A673 (cell line): Measurements from ENCODE around the gene OXGR1. TPM values are rescaled to one million over a fixed set of nuclear protein-coding genes. Genes with fewer than 3 reads are reported as not detected.

Experiments used
- BruUV-seq: library from RNA; stranded (reverse); fragments of 400-500 nt; replicated peaks from 2 replicates; lab custom pipeline; 2021; lab: Mats Ljungman, UMichigan
- CTCF ChIA-PET: fragments of 300-600 bp; sonication (Branson Sonifier 250); formaldehyde crosslinking; loops from one replicate; lab custom pipeline; 2022; ENCODE audit warnings: antibody characterized with exemption; lab: Charles Lee
- POLR2A ChIA-PET: fragments of 300-600 bp; sonication (Branson Sonifier 250); formaldehyde crosslinking; loops from one replicate; lab custom pipeline; 2022; ENCODE audit warnings: antibody characterized with exemption; ENCODE audit not compliant: low non-redundant PET; lab: Charles Lee
- DNase-seq: peaks from one replicate; pipeline ENCODE4 v3.0.0-alpha.2; 2015; ENCODE audit warnings: low spot score
- H3K27ac ChIP-seq: fragments of 200-600 bp; sonication (generic); 2 replicates; pipeline ENCODE4 v1.5.1; 2016; ENCODE audit warnings: mixed run types, low read depth, mild to moderate bottlenecking, mixed read lengths, antibody characterized with exemption, low read length; ENCODE audit not compliant: poor library complexity, severe bottlenecking
- H3K27me3 ChIP-seq: fragments of 200-600 bp; sonication (generic); replicated peaks from 2 replicates; pipeline ENCODE4 v1.6.1; 2017; ENCODE audit warnings: mixed run types, low read depth, mild to moderate bottlenecking, mixed read lengths, antibody characterized with exemption, low read length; ENCODE audit not compliant: insufficient read depth, poor library complexity
- H3K36me3 ChIP-seq: fragments of 200-600 bp; sonication (generic); 2 replicates; pipeline ENCODE4 v1.6.1; 2016; ENCODE audit warnings: mixed run types, mild to moderate bottlenecking, mixed read lengths, antibody characterized with exemption, low read length; ENCODE audit not compliant: insufficient read depth, poor library complexity, severe bottlenecking
- H3K4me1 ChIP-seq: fragments of 200-600 bp; sonication (generic); 2 replicates; pipeline ENCODE4 v1.6.1; 2017; ENCODE audit warnings: mixed run types, mild to moderate bottlenecking, mixed read lengths, antibody characterized with exemption, low read length; ENCODE audit not compliant: insufficient read depth, poor library complexity, severe bottlenecking
- H3K4me3 ChIP-seq: fragments of 200-600 bp; sonication (generic); 2 replicates; pipeline ENCODE4 v1.5.1; 2016; ENCODE audit warnings: low read depth, mixed run types, mild to moderate bottlenecking, mixed read lengths, low read length; ENCODE audit not compliant: poor library complexity, severe bottlenecking
- H3K9me3 ChIP-seq: fragments of 200-600 bp; sonication (generic); 2 replicates; pipeline ENCODE4 v1.6.1; 2016; ENCODE audit warnings: mixed run types, low read depth, mild to moderate bottlenecking, mixed read lengths, antibody characterized with exemption, low read length; ENCODE audit not compliant: poor library complexity, severe bottlenecking
- CTCF ChIP-seq: fragments of 300-800, 200-600 bp; sonication (generic); conservative IDR thresholded peaks from 2 replicates; pipeline ENCODE4 v1.5.1; 2017; ENCODE audit warnings: low read depth, mild to moderate bottlenecking, antibody characterized with exemption, low read length, moderate library complexity, mixed read lengths
- EZH2 ChIP-seq: fragments of 200-600 bp; sonication (generic); IDR thresholded peaks from 2 replicates; pipeline ENCODE4 v1.6.1; 2017; ENCODE audit warnings: borderline replicate concordance, low read depth, mild to moderate bottlenecking, mixed read lengths, antibody characterized with exemption, low read length; ENCODE audit not compliant: poor library complexity, severe bottlenecking
- intact Hi-C: fragments of 100-400 bp; cut with micrococcal nuclease; formaldehyde crosslinking; loops from one replicate; pipeline ENCODE4 v1.10.0; 2022; ENCODE audit not compliant: unreplicated experiment
- total RNA-seq: library from RNA; stranded (reverse); gene quantifications from 2 replicates; pipeline ENCODE4 v1.2.3, GENCODE V29; 2021

The OXGR1 gene
- total RNA-seq, 1 experiment from 2014 or later = not detected

DNA sequence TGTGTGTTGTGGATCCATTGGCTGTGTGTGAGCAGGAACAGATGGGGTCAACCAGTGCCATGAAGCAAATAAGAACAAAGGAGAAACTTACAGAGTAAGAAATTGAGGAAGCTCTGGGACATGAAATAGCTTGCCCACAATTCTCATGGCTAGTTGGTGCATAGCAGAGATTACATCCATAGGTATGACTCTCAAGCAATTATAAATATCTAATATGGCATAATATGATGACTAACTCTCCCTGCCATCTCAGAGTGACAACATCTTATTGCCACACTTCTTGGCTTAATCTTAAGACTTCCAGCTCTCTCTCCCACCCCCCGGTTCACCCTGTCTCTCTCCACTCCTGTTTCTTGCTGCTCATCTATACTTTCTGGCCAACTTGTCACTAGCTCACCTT is 53.3 kb downstream of the OXGR1 start:
- POLR2A ChIA-PET = no interaction called here
- CTCF ChIA-PET = no interaction called here

GRCh38 chr13:96935901-96936300 is 58.4 kb downstream of the OXGR1 start:
- no peak for TF ChIP-seq CTCF
- no peak for TF ChIP-seq EZH2
- Histone ChIP-seq H3K27ac (no peak overlapping the region), H3K4me3 (no peak overlapping the region), H3K4me1 (no peaks in the 10 kb centered on the region), H3K9me3 (no peaks in the 10 kb centered on the region), H3K36me3 (no peaks in the 10 kb centered on the region), H3K27me3 (peaks cover 6% of the 10 kb centered on the region)
- ChIA-PET CTCF (no interaction called here), POLR2A (no interaction called here)
- DNase-seq = no peak
- intact Hi-C loops = no loop called here
- BruUV-seq = no TSS peak

More for the DNA sequence above, 53.3 kb downstream of the OXGR1 start:
- Histone ChIP-seq H3K36me3 (no peaks in the 10 kb centered on the region), H3K4me1 (no peaks in the 10 kb centered on the region), H3K27me3 (no peaks in the 10 kb centered on the region), H3K27ac (no peak overlapping the region), H3K9me3 (no peaks in the 10 kb centered on the region), H3K4me3 (no peak overlapping the region)
- no TSS peak for BruUV-seq
- intact Hi-C loops = no loop called here
- TF ChIP-seq CTCF (no peak), EZH2 (no peak)
- DNase-seq = no peak

Other genes with a start within 250 kb of the OXGR1 start
- gene MBNL2, start 227.9 kb upstream of the OXGR1 start, total RNA-seq = 12.0 TPM in 2 replicates